HG03135 (cell line): ENCODE measurements around the gene CP.

Experiments
- ATAC-seq: cut with Tn5 transposase; IDR thresholded peaks from one replicate; pipeline ENCODE4 v1.9.1; 2021; ENCODE audit warnings: mild to moderate bottlenecking, moderate library complexity; ENCODE audit not compliant: unreplicated experiment

The CP gene

GRCh38 chr3:149188494-149188893 lies 33.1 kb downstream of the CP start:
- no peak for ATAC-seq

GRCh38 chr3:149186721-149187120 lies 34.9 kb downstream of the CP start:
- ATAC-seq = no peak

GRCh38 chr3:149186219-149186618 lies 35.4 kb downstream of the CP start:
- ATAC-seq = no peak

- ATAC-seq = no peak
Measured at GRCh38 chr3:149181182-149181581, 40.4 kb downstream of the CP start.

- ATAC-seq = no peak
Measured at GRCh38 chr3:149180057-149180573, 41.5 kb downstream of the CP start.

GRCh38 chr3:149179220-149179619 lies 42.4 kb downstream of the CP start:
- no peak for ATAC-seq

- ATAC-seq = no peak
Measured at GRCh38 chr3:149177122-149177521, 44.5 kb downstream of the CP start.

- ATAC-seq = peak; percentile 84
Measured at GRCh38 chr3:149174901-149175300, 46.7 kb downstream of the CP start.

GRCh38 chr3:149170672-149171071 lies 51.0 kb downstream of the CP start:
- ATAC-seq = no peak

GRCh38 chr3:149167898-149168297 lies 53.7 kb downstream of the CP start:
- no peak for ATAC-seq

GRCh38 chr3:149163066-149163465 lies 58.6 kb downstream of the CP start:
- no peak for ATAC-seq

GRCh38 chr3:149162007-149162406 lies 59.6 kb downstream of the CP start:
- no peak for ATAC-seq

- no peak for ATAC-seq
Measured at GRCh38 chr3:149160754-149161300, 60.8 kb downstream of the CP start.

- no peak for ATAC-seq
Measured at GRCh38 chr3:149153402-149153801, 68.2 kb downstream of the CP start.

GRCh38 chr3:149152420-149152819 lies 69.2 kb downstream of the CP start:
- ATAC-seq = peak; percentile 92

- ATAC-seq = no peak
Measured at GRCh38 chr3:149151843-149152242, 69.8 kb downstream of the CP start.

GRCh38 chr3:149150436-149150835 lies 71.2 kb downstream of the CP start:
- ATAC-seq = no peak

GRCh38 chr3:149145974-149146373 lies 75.7 kb downstream of the CP start:
- ATAC-seq = peak; percentile 81

GRCh38 chr3:149145356-149145755 lies 76.3 kb downstream of the CP start:
- no peak for ATAC-seq

- no peak for ATAC-seq
Measured at GRCh38 chr3:149142682-149143081, 78.9 kb downstream of the CP start.

- ATAC-seq = no peak
Measured at GRCh38 chr3:149134575-149134974, 87.1 kb downstream of the CP start.

GRCh38 chr3:149131589-149131988 lies 90.0 kb downstream of the CP start:
- ATAC-seq = no peak
